IPS-11a (cell line): ENCODE results near the gene ETV4.

Experiments
- H3K4me3 ChIP-seq: one replicate; pipeline ENCODE4 v1.5.1; 2013; ENCODE audit warnings: low read depth, low read length, control low read depth

ETV4 gene

GRCh38 chr17:43573579-43574321 is 27.6 kb upstream of the ETV4 start:
- H3K4me3 ChIP-seq = no peak overlapping the region

GRCh38 chr17:43572368-43572980 is 26.3 kb upstream of the ETV4 start:
- no peak overlapping the region for H3K4me3 ChIP-seq

- H3K4me3 ChIP-seq = no peak overlapping the region
Measured at GRCh38 chr17:43570518-43570928, 24.4 kb upstream of the ETV4 start.

GRCh38 chr17:43568506-43569082 is 22.5 kb upstream of the ETV4 start:
- no peak overlapping the region for H3K4me3 ChIP-seq

DNA sequence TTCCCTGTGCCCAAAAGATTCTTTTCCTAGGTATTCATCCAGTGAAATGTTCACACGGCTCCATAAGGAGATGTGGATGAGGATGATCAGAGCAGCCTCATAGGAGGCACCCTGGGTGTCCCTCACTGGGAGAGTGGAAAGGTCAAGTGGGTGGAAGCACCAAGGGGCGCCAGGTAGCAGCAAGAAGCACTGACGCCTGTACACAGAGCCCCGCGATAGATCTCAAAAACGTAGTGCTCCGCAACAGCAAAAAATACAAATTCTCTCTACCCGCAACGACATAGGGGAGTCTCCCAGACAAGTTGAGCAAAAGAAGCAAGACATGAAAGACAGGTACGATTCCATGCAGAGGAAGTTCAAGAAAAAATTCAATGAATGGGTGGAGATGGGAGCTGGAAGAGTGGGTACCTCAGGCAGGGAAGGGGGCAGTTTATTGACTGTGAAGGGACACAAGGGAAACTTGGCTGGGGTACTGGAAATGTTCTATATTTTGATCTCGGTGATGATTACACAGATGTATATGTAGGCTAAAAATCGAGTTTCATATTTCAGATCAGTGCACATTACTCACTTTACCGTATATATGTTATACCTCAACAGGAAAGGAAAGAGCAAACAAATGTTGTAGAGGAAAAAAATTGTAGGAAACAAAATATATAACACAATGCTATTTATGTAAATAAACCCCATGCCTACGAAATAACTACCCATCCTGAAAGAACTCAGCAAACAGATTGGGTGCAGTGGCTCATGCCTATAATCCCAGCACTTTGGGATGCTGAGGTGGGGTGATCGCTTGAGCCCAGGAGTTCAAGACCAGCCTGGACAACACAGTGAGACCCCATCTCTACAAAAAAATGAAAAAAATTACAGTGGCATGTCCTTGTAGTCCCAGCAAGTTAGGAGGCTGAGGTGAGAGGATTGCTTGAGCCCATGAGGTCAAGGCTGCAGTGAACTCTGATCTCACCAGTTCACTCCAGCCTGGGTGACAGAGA is 17.8 kb upstream of the ETV4 start:
- H3K4me3 ChIP-seq = no peak overlapping the region

DNA sequence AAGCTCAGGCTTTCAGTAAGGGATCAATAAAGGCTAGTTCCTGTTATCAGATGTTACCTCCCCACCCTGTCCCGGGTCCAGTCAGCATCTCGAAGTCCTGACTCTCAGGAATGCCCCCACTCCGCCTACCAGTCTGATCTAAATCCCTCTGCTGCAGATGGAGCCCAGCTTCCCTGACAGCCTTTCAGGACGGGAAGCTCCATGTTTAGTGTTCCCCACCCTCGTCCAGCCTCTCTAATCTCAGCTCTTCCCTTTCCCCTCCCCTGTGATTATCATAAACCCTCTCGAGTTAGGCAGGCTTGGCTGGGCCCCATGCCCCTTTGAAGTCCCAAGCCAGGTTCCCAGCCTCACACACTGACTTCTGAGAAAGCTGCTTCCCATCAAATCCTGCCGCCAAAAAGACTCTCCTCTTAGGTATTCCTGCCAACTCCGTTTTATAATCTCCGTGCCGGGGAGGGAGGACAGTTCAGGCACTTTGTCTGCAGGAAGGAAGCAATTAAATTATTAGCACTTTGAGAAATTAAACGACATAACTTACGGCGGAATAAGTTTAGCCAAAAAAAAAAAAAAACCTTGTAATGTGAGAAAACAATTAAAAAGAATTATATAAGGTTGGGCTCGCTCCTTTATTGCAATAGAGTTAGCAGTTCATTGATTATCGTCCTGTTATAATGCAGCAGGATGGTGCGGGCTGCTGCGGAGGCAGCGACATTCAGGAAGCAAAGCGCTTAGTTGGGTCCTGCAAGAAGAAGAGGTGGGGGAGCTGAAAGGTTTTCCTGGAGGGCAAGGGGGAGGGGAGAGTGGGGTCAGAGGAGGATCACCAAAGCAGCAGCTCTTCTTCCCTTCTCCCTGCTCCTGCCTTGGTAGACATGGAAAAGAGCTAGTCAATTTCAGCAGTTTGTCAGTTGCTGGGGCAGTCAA is 16.8 kb upstream of the ETV4 start:
- H3K4me3 ChIP-seq = no peak overlapping the region

- H3K4me3 ChIP-seq = no peak overlapping the region
Measured at GRCh38 chr17:43560461-43561427, 14.6 kb upstream of the ETV4 start.

- H3K4me3 ChIP-seq = no peak overlapping the region
Measured at GRCh38 chr17:43559161-43559816, 13.1 kb upstream of the ETV4 start.

DNA sequence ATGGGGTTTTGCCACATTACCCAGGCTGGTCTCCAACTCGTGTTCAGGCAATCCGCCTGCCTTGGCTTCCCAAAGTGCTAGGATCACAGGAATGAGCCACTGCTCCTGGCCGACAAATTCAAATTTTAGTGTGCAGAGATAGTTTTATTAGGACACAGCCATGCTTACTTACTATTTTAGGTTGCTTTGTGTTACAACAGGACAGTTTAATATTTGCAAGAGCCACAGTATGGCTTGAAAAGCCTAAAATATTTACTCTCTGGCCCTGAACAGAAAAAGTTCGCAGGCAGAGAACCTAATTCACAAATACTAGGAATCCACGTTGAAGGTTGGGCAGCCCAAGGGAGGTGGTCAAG is 12.6 kb upstream of the ETV4 start:
- H3K4me3 ChIP-seq = no peak overlapping the region

- H3K4me3 ChIP-seq = no peak overlapping the region
Measured at GRCh38 chr17:43556292-43556691, 10.2 kb upstream of the ETV4 start.

DNA sequence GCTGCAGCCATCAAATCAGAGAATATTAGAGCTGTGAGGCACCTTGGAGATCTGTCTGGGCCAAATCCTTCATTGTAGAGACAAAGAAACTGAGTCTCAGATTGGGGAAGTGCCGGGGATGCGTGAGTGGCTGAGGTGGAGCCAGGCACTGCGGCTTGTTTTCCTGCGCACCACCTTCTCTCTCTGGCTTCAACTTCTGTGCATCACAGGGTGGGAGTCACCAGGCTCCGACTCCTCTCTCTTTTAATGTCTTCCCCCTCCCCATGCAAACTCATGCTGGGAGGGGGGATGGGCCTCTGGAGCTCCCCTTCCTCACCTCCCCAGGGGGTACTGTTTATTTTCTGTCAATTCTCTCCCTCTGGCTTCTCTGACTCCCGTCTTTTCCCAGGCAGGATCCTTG is 8.7 kb upstream of the ETV4 start:
- no peak overlapping the region for H3K4me3 ChIP-seq

DNA sequence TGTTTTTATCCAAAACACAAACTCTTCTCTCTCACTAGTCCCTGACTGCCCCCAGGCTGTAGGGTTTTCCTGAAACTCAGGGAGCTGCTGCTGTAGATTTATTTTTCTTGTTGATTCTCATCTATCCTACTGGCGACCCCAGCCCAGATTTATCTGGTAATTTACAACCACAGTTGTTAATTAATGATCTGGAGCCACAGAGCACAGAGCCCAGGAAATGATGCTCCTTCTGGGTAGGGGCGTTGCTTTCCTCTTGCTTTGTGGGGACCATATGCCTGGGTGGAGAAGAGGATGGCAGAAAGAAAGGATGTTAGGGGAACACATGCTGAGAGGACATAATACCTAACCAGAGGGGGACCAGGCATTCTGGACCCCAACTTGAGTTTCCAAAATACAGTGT is 7.4 kb upstream of the ETV4 start:
- no peak overlapping the region for H3K4me3 ChIP-seq

DNA sequence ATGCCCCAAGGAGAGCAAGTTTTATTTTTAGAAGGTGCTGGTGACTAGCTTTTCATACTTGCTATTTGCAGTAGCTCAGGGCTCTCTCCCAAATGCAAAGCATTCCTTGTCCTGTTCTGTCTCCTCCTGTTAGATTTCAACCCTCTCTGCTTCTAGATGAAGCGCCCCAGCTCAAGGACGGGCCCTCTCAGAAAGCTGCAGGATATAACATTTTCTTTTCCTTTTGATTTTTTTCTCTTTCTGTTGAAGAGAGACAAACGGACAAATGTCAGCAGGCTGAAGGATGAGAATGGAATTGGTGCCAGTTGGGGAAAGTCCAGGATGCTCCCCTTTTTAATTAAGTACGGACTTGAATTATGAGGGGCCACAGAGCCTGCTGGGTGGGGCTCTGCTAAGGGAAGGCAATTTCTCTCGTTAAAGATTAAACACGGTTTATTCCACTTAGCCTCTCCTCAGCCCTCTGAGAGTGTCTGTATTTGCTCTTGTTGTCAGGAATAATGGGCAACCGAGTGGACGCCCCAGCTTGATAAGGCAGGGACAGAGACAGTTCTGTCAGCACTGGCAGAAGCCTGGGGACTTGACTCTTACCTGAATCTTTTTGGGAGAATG is 6.2 kb upstream of the ETV4 start:
- H3K4me3 ChIP-seq = no peak overlapping the region

- no peak overlapping the region for H3K4me3 ChIP-seq
Measured at GRCh38 chr17:43550754-43551153, 4.6 kb upstream of the ETV4 start.

GRCh38 chr17:43549496-43549895 is 3.4 kb upstream of the ETV4 start:
- no peak overlapping the region for H3K4me3 ChIP-seq

DNA sequence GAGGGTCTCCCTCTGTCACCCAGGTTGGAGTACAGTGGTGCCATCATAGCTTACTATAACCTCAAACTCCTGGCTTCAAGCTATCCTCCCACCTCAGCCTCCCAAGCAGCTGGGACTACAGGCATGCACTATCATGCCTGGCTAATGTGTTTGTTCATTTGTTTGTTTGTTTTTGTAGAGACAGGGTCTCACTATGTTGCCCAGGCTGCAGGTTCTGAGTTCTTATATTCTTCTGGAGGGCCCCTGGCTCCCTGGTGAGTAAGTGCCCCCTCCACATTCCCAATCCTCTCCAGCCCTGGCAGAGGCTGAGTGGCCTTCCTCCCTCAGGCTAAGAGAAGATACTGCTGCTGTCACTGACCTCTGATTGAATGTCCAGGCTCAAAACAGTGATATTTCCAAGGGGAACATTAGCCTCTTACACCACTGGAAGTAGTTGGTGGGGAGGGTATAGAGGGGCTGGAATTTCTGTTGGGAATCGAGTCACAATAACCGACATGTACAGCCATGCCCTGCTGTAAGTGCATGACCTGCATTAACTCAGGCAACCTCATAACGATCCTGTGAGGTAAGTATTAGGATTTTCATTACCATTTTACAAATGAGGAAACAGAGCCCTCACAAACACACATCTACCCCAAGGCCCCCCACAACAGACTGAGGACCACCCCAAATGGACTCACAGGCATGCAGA is 2.7 kb upstream of the ETV4 start:
- no peak overlapping the region for H3K4me3 ChIP-seq

GRCh38 chr17:43547659-43548256 is 1.6 kb upstream of the ETV4 start:
- no peak overlapping the region for H3K4me3 ChIP-seq
